Measurements from ENCODE around the gene CCDC102A.
A peak's percentile ranks its signal among the peaks of the same experiment; 100 is the strongest.

CCDC102A gene

DNA sequence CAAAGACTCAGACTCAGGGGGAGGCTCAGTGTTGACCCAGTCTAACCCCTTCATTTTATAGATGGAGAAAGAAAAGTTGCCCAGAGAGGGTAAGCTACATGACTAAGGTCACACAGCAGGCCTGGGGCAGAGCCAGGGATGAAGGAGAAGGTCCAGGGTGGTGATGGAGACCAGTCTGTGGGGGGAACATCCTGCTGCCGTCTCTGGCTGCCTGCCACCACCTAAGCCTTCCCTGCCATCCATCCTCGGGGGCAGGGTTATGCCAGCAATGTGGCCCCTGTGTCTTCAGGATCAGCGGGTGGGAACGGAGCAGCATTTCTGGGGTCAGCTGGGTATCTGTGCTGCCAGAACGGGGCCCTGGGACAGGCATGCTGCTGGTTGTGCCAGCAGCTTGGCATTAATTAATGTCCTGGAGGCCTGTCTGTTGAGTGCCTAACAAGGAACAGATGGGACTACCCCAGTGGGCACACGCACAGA is 55.6 kb downstream of the CCDC102A start:
- TF ChIP-seq, protein P1, sequence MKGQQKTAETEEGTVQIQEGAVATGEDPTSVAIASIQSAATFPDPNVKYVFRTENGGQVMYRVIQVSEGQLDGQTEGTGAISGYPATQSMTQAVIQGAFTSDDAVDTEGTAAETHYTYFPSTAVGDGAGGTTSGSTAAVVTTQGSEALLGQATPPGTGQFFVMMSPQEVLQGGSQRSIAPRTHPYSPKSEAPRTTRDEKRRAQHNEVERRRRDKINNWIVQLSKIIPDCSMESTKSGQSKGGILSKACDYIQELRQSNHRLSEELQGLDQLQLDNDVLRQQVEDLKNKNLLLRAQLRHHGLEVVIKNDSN (IDR thresholded peaks at IDR 0.05): no peak
- no peak for TF ChIP-seq NFIC (IDR thresholded peaks at IDR 0.05)

DNA sequence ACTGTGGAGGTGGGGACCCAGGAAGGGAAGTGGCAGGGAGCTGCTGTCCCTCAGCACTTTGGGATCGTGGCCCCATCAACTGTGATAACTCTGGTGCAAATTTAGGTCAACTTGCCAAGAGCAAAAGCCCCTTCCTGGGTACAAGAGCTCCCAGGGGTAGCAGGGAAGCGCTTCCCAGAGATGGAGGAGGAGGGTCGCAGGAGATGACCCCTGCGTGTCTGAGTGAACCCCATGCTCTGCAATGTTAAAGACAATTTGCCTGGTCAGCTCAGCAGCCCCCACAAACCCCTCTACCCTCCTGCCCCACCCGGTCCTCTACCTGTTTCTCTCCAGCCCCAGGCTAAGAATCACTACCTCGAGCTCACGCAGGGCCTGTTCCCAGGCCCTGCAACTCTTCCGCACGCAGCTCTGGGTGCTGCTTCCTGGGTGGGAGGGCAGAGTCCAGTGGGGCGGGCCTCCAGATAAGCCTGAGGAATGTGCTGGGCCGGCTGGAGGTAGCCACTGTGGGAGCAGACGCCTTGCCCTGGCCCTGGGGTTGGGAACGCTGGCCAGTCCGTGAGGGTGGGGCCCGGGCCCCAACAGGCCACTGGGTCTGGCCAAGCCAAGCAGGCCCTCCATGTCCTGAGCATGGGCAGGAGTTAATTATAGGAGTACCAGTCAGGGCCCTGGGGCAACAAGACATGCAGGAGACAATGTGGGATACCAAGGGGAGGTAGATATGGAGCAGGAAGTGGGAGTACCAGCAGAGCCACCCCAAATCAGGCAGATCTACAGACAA is 56.2 kb downstream of the CCDC102A start:
- TF ChIP-seq CREB1 (IDR thresholded peaks at IDR 0.05; ENCODE audit: low read depth) (no peak), EP300 (IDR thresholded peaks at IDR 0.05; ENCODE audit: borderline replicate concordance) (no peak), NFIC (IDR thresholded peaks at IDR 0.05) (no peak; the same call in 1 of the 2 replicates), ZBTB7A (IDR thresholded peaks at IDR 0.05; ENCODE audit: low read depth) (0 out of 2 replicates have a peak, but pooled peaks have one; percentile 18), TAF1 (IDR thresholded peaks at IDR 0.05; ENCODE audit: low read depth) (no peak), YY1 (IDR thresholded peaks at IDR 0.05; ENCODE audit: low read depth) (no peak), FOXM1 (IDR thresholded peaks at IDR 0.05; ENCODE audit: borderline replicate concordance, low read depth) (no peak), TEAD4 (IDR thresholded peaks at IDR 0.05) (peak; percentile 47), CEBPB (IDR thresholded peaks at IDR 0.05) (no peak), EGR1 (IDR thresholded peaks at IDR 0.05) (no peak), RAD21 (IDR thresholded peaks at IDR 0.05; ENCODE audit: low read depth) (no peak), TCF12 (IDR thresholded peaks at IDR 0.05; ENCODE audit: low read depth) (no peak; the same call in 1 of the 2 replicates)
- TF ChIP-seq, protein P1 (IDR thresholded peaks at IDR 0.05): no peak
- TF ChIP-seq, protein P2, sequence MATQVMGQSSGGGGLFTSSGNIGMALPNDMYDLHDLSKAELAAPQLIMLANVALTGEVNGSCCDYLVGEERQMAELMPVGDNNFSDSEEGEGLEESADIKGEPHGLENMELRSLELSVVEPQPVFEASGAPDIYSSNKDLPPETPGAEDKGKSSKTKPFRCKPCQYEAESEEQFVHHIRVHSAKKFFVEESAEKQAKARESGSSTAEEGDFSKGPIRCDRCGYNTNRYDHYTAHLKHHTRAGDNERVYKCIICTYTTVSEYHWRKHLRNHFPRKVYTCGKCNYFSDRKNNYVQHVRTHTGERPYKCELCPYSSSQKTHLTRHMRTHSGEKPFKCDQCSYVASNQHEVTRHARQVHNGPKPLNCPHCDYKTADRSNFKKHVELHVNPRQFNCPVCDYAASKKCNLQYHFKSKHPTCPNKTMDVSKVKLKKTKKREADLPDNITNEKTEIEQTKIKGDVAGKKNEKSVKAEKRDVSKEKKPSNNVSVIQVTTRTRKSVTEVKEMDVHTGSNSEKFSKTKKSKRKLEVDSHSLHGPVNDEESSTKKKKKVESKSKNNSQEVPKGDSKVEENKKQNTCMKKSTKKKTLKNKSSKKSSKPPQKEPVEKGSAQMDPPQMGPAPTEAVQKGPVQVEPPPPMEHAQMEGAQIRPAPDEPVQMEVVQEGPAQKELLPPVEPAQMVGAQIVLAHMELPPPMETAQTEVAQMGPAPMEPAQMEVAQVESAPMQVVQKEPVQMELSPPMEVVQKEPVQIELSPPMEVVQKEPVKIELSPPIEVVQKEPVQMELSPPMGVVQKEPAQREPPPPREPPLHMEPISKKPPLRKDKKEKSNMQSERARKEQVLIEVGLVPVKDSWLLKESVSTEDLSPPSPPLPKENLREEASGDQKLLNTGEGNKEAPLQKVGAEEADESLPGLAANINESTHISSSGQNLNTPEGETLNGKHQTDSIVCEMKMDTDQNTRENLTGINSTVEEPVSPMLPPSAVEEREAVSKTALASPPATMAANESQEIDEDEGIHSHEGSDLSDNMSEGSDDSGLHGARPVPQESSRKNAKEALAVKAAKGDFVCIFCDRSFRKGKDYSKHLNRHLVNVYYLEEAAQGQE (IDR thresholded peaks at IDR 0.05; ENCODE audit: low read depth): peak; percentile 12; the same call in 1 of the 2 replicates
- TF ChIP-seq, protein P3, sequence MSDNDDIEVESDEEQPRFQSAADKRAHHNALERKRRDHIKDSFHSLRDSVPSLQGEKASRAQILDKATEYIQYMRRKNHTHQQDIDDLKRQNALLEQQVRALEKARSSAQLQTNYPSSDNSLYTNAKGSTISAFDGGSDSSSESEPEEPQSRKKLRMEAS (IDR thresholded peaks at IDR 0.05): peak; percentile 10; the same call in 1 of the 2 replicates

DNA sequence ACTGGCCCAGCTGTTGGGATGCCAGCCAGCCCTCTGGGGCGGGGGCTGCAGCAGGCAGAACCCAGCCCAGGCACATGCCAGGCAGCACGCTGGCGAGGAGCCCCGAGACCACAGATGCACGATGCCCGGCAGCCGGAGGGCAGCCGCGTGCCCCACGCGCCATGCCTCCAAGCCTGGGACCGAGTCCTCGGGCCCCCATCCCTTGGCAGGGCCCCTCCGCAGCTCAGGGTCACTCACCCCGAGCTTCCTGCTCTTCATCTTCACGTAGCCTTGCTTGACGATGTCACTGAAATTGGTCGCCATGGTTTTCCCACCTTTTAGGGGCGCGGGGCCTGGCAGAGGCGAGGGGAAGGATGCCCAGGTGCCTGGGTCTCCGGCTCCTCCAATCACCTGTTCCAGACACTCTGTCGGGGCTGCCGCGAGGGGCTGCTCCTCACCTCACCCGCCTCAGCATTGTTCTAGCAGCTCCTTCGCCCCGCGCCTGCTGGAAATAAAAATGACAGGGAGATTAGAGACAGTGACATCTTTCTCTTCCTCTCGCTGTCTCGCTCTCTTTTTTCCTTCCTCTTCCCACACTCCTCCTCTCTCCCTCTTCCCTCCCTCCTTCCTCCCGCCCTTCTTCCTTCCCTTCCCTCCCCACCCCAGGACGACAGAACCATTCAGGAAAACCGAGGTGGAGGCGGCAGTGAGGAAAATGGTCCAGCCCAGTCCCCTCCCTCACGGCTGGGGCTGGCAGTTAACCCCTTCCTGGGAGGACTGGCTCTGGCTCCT is 57.0 kb downstream of the CCDC102A start:
- TF ChIP-seq TCF12 (IDR thresholded peaks at IDR 0.05; ENCODE audit: low read depth) (peak; percentile 42; the same call in 1 of the 2 replicates), EP300 (IDR thresholded peaks at IDR 0.05; ENCODE audit: borderline replicate concordance) (peak; percentile 42; the same call in 1 of the 2 replicates), CREB1 (IDR thresholded peaks at IDR 0.05; ENCODE audit: low read depth) (no peak), FOXM1 (IDR thresholded peaks at IDR 0.05; ENCODE audit: borderline replicate concordance, low read depth) (no peak), NFIC (IDR thresholded peaks at IDR 0.05) (0 out of 2 replicates have a peak, but pooled peaks have one; percentile 18), ZBTB7A (IDR thresholded peaks at IDR 0.05; ENCODE audit: low read depth) (0 out of 2 replicates have a peak, but pooled peaks have one; percentile 60), TEAD4 (IDR thresholded peaks at IDR 0.05) (no peak)
- TF ChIP-seq, protein P3 (IDR thresholded peaks at IDR 0.05): 0 out of 2 replicates have a peak, but pooled peaks have one; percentile 40
- TF ChIP-seq, protein P2 (IDR thresholded peaks at IDR 0.05; ENCODE audit: low read depth): no peak

DNA sequence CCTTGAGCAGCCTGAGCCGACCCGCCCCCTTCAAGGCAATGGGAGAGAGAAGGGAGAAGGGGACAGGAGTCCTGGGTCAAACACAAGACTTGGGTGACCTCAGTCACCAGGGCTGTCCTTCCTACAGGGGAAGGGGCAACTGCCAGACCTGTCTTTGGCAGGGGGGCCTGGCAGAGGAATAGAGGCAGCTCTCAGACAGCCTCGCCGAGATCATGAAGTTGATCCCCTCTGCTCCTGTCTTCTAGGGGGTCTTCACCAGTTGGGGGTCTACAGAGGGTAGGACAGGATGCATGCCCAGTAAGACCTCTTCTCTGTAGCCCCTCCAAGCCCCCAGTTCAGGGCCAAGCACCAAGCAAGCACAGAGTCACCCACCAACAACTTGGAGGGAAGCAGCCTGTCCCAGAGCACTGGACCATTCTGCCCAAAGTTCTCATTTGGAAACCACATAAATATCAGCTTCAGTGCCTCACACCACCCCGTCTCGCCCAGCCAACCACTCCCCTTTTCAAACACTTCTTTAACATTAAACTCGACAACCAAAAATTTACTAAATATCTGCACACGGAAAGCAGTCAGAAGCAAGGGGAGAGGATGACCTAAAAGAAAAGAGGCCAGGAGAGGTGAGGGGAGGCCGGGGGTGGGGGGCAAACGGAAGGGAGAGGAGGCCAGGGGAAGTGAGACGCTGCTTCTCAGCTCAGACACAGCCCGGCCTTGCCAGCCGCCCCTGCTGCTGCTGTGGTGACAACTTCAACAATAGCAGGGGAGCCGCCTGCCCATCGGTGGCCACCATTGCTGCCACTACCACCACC is 57.8 kb downstream of the CCDC102A start:
- no peak for TF ChIP-seq CREB1 (IDR thresholded peaks at IDR 0.05; ENCODE audit: low read depth)
- TF ChIP-seq TAF1 (IDR thresholded peaks at IDR 0.05; ENCODE audit: low read depth): no peak
- TF ChIP-seq YY1 (IDR thresholded peaks at IDR 0.05; ENCODE audit: low read depth): no peak
- no peak for TF ChIP-seq TEAD4 (IDR thresholded peaks at IDR 0.05)
- TF ChIP-seq, protein P3 (IDR thresholded peaks at IDR 0.05): no peak
- TF ChIP-seq FOXM1 (IDR thresholded peaks at IDR 0.05; ENCODE audit: borderline replicate concordance, low read depth): no peak
- no peak for TF ChIP-seq EP300 (IDR thresholded peaks at IDR 0.05; ENCODE audit: borderline replicate concordance)
- TF ChIP-seq, protein P2 (IDR thresholded peaks at IDR 0.05; ENCODE audit: low read depth): no peak
- TF ChIP-seq RAD21 (IDR thresholded peaks at IDR 0.05; ENCODE audit: low read depth): no peak
- no peak for TF ChIP-seq CEBPB (IDR thresholded peaks at IDR 0.05)
- no peak for TF ChIP-seq EGR1 (IDR thresholded peaks at IDR 0.05)
- no peak for TF ChIP-seq ZBTB7A (IDR thresholded peaks at IDR 0.05; ENCODE audit: low read depth)
- TF ChIP-seq, protein P1 (IDR thresholded peaks at IDR 0.05): no peak
- no peak for TF ChIP-seq TCF12 (IDR thresholded peaks at IDR 0.05; ENCODE audit: low read depth)
- TF ChIP-seq NFIC (IDR thresholded peaks at IDR 0.05): no peak
